Astrocyte (in vitro differentiated cells and primary cell): ENCODE results near the gene EXOC3. TPM values are rescaled to one million over a fixed set of nuclear protein-coding genes. Genes with fewer than 3 reads are reported as not detected.

Experiments
- DNase-seq: peaks from one replicate; pipeline ENCODE4 v3.0.0-alpha.2; 2010; ENCODE audit warnings: low read depth
- FAIRE-seq: peaks from 2 replicates; lab custom pipeline; 2011; peaks lifted over from hg19 to GRCh38; lab: Jason Lieb, UNC
- H2AFZ ChIP-seq: 2 replicates; pipeline ENCODE4 v1.6.0; 2012; ENCODE audit warnings: low read depth, low read length, inconsistent platforms
- H3K27ac ChIP-seq: 2 replicates; pipeline ENCODE4 v1.5.1; 2011; ENCODE audit warnings: low read depth, low read length, inconsistent platforms
- H3K27me3 ChIP-seq: 2 replicates; pipeline ENCODE4 v1.6.0; 2011; ENCODE audit warnings: low read length, inconsistent platforms; ENCODE audit not compliant: insufficient read depth
- H3K36me3 ChIP-seq: 2 replicates; pipeline ENCODE4 v1.5.1; 2011; ENCODE audit warnings: low read length, inconsistent platforms; ENCODE audit not compliant: insufficient read depth
- H3K4me1 ChIP-seq: 2 replicates; pipeline ENCODE4 v1.5.1; 2011; ENCODE audit warnings: low read length, inconsistent platforms; ENCODE audit not compliant: insufficient read depth
- H3K4me2 ChIP-seq: 2 replicates; pipeline ENCODE4 v1.6.0; 2012; ENCODE audit warnings: low read length, inconsistent platforms
- H3K4me3 ChIP-seq: 2 replicates; pipeline ENCODE4 v1.5.1; 2011; ENCODE audit warnings: low read depth, mild to moderate bottlenecking, low read length, inconsistent platforms; ENCODE audit not compliant: insufficient read depth
- H3K79me2 ChIP-seq: 2 replicates; pipeline ENCODE4 v1.6.0; 2012; ENCODE audit warnings: mild to moderate bottlenecking, low read length, inconsistent platforms; ENCODE audit not compliant: insufficient read depth
- H3K9ac ChIP-seq: 2 replicates; pipeline ENCODE4 v1.6.0; 2012; ENCODE audit warnings: mild to moderate bottlenecking, low read length, inconsistent platforms
- H3K9me3 ChIP-seq: 2 replicates; pipeline ENCODE4 v1.5.1; 2012; ENCODE audit warnings: low read depth, mild to moderate bottlenecking, low read length, inconsistent platforms; ENCODE audit not compliant: insufficient read depth
- H4K20me1 ChIP-seq: 2 replicates; pipeline ENCODE4 v1.6.0; 2012; ENCODE audit warnings: low read length, inconsistent platforms; ENCODE audit not compliant: insufficient read depth
- H3K27ac Mint-ChIP-seq: one replicate; pipeline ENCODE4 v1.8.0; 2021; ENCODE audit warnings: mild to moderate bottlenecking, mixed read lengths; ENCODE audit not compliant: unreplicated experiment
- H3K27me3 Mint-ChIP-seq: one replicate; pipeline ENCODE4 v1.8.0; 2021; ENCODE audit warnings: low read depth, mixed read lengths; ENCODE audit not compliant: unreplicated experiment
- H3K36me3 Mint-ChIP-seq: one replicate; pipeline ENCODE4 v1.8.0; 2021; ENCODE audit warnings: low read depth, mixed read lengths; ENCODE audit not compliant: unreplicated experiment
- H3K4me1 Mint-ChIP-seq: one replicate; pipeline ENCODE4 v1.8.0; 2021; ENCODE audit warnings: low read depth, mixed read lengths; ENCODE audit not compliant: unreplicated experiment
- H3K4me3 Mint-ChIP-seq: one replicate; pipeline ENCODE4 v1.8.0; 2021; ENCODE audit warnings: mild to moderate bottlenecking, moderate library complexity, mixed read lengths; ENCODE audit not compliant: unreplicated experiment
- H3K9me3 Mint-ChIP-seq: one replicate; pipeline ENCODE4 v1.8.0; 2021; ENCODE audit warnings: mild to moderate bottlenecking, mixed read lengths; ENCODE audit not compliant: unreplicated experiment
- EZH2 ChIP-seq: IDR thresholded peaks from 2 replicates; pipeline ENCODE4 v1.6.1; 2012; ENCODE audit warnings: mild to moderate bottlenecking, low read length, inconsistent platforms; ENCODE audit not compliant: insufficient read depth
- total RNA-seq: library from RNA; stranded (reverse); gene quantifications from 2 replicates; pipeline ENCODE4 v1.2.1, GENCODE V29; 2021
- TF ChIP-seq, protein P1 (sequence below): IDR thresholded peaks from 2 replicates; pipeline ENCODE4 v1.5.1; 2011; ENCODE audit warnings: low read depth, mild to moderate bottlenecking, inconsistent platforms, low read length, moderate library complexity; ENCODE audit not compliant: insufficient read depth

EXOC3 gene
- total RNA-seq, 1 donor from 2014 or later = 37.9 TPM

DNA sequence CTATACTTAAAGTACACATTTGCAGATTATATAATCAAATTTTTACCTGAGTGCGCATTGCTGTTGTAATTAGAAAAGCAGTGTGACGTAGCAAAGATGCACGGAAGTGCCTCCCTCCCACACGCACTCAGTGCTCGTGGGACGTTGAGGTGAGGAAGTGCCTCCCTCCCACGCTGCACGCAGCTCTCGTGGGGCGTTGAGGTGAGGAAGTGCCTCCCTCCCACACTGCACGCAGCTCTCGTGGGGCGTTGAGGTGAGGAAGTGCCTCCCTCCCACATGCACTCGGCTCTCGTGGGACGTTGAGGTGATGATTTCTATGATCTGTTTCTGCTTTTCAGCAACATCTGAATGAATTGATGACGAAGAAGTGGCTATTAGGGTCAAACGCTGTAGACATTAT lies 21.0 kb downstream of the EXOC3 start:
- H2AFZ ChIP-seq = no peak overlapping the region
- no peaks in the 10 kb centered on the region for H3K9me3 Mint-ChIP-seq
- no peak overlapping the region for H3K9ac ChIP-seq
- H3K27ac Mint-ChIP-seq = no peak overlapping the region
- H3K27me3 ChIP-seq = no peaks in the 10 kb centered on the region
- H3K36me3 Mint-ChIP-seq = peaks cover 30% of the 10 kb centered on the region
- no peaks in the 10 kb centered on the region for H4K20me1 ChIP-seq
- no peaks in the 10 kb centered on the region for H3K4me1 Mint-ChIP-seq
- H3K4me3 ChIP-seq = no peak overlapping the region
- H3K27me3 Mint-ChIP-seq = no peaks in the 10 kb centered on the region
- DNase-seq (no peak), FAIRE-seq (no peak)
- TF ChIP-seq EZH2 = no peak
- TF ChIP-seq, protein P1, sequence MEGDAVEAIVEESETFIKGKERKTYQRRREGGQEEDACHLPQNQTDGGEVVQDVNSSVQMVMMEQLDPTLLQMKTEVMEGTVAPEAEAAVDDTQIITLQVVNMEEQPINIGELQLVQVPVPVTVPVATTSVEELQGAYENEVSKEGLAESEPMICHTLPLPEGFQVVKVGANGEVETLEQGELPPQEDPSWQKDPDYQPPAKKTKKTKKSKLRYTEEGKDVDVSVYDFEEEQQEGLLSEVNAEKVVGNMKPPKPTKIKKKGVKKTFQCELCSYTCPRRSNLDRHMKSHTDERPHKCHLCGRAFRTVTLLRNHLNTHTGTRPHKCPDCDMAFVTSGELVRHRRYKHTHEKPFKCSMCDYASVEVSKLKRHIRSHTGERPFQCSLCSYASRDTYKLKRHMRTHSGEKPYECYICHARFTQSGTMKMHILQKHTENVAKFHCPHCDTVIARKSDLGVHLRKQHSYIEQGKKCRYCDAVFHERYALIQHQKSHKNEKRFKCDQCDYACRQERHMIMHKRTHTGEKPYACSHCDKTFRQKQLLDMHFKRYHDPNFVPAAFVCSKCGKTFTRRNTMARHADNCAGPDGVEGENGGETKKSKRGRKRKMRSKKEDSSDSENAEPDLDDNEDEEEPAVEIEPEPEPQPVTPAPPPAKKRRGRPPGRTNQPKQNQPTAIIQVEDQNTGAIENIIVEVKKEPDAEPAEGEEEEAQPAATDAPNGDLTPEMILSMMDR = no peak
- no peak overlapping the region for H3K27ac ChIP-seq
- H3K36me3 ChIP-seq = peaks cover 20% of the 10 kb centered on the region
- no peak overlapping the region for H3K4me2 ChIP-seq
- peaks cover 4% of the 10 kb centered on the region for H3K4me1 ChIP-seq
- no peaks in the 10 kb centered on the region for H3K9me3 ChIP-seq
- no peak overlapping the region for H3K4me3 Mint-ChIP-seq
- peaks cover 17% of the 10 kb centered on the region for H3K79me2 ChIP-seq

DNA sequence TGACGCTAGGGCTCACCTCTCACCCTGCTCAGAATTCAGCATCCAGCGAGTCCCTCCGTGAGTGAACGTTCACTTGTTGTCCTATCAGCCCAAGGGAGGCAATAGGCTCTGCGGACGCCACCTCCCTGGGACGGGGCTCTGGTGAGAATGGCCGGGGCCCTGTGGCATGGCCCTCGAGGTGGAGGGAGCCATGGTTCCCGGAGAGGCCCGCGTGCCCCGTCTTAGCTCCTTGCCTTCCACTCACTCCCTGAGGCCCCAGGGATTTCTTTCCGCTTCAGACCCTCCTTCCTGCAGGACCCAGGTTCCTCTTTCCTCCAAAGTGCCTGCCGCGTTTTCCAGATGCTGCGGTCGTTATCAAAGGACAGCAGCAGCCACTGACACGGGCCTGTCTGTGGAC lies 21.5 kb downstream of the EXOC3 start:
- no peaks in the 10 kb centered on the region for H3K9me3 ChIP-seq
- H3K4me3 ChIP-seq = no peak overlapping the region
- H3K4me1 ChIP-seq = peaks cover under 1% of the 10 kb centered on the region
- no peak overlapping the region for H3K27ac ChIP-seq
- no peaks in the 10 kb centered on the region for H3K27me3 ChIP-seq
- no peak for DNase-seq
- Mint-ChIP-seq H3K27ac (no peak overlapping the region), H3K9me3 (no peaks in the 10 kb centered on the region), H3K4me3 (no peak overlapping the region), H3K27me3 (no peaks in the 10 kb centered on the region), H3K36me3 (peaks cover 29% of the 10 kb centered on the region), H3K4me1 (no peaks in the 10 kb centered on the region)
- no peak overlapping the region for H2AFZ ChIP-seq
- FAIRE-seq = no peak
- no peak for TF ChIP-seq EZH2
- TF ChIP-seq, protein P1 = no peak
- no peak overlapping the region for H3K4me2 ChIP-seq
- H3K79me2 ChIP-seq = peaks cover 16% of the 10 kb centered on the region
- H3K9ac ChIP-seq = no peak overlapping the region
- H4K20me1 ChIP-seq = no peaks in the 10 kb centered on the region
- H3K36me3 ChIP-seq = peaks cover 20% of the 10 kb centered on the region

DNA sequence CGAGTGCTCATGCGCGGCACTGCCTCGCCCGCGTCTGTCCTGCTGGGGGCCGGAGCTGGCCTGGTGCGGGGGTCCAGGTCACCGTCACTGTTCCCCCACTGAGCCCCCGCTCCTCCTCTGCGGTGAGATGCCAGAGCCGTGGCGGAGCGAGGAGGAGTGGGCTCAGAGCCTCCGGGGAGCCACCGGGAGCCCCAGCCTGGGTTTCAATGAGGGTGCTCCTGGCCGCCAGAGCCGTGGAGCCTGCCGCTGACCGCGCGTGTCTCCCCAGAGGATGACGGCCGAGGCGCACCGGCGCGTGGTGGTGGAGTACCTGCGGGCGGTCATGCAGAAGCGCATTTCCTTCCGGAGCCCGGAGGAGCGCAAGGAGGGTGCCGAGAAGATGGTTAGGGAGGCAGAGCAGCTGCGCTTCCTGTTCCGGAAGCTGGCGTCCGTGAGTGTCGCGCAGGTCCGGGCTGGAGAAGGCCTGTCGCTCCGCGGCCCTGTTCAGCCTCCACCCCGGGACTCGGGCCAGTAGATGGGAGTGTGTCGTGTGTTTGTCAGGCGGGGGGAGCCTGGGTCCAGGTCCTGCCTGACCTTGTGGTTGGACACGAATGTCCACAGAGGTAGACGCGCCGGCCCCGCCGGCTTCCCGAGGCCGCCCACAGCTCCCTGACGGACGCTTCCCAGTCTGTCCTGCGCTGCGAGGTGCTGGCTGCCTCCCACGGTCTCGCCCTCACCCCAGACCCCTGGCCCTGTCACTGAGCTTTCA lies 22.0 kb downstream of the EXOC3 start:
- H3K79me2 ChIP-seq = peaks cover 10% of the 10 kb centered on the region
- no peak for TF ChIP-seq EZH2
- TF ChIP-seq, protein P1 = no peak
- no peak overlapping the region for H3K9ac ChIP-seq
- peaks cover 20% of the 10 kb centered on the region for H3K36me3 ChIP-seq
- no peaks in the 10 kb centered on the region for H3K9me3 ChIP-seq
- no peak overlapping the region for H2AFZ ChIP-seq
- no peaks in the 10 kb centered on the region for H3K9me3 Mint-ChIP-seq
- FAIRE-seq = no peak
- peaks cover 25% of the 10 kb centered on the region for H3K36me3 Mint-ChIP-seq
- H3K4me1 Mint-ChIP-seq = no peaks in the 10 kb centered on the region
- H4K20me1 ChIP-seq = no peaks in the 10 kb centered on the region
- H3K4me2 ChIP-seq = no peak overlapping the region
- H3K27me3 Mint-ChIP-seq = no peaks in the 10 kb centered on the region
- H3K4me3 Mint-ChIP-seq = no peak overlapping the region
- H3K4me1 ChIP-seq = no peaks in the 10 kb centered on the region
- no peak for DNase-seq
- H3K27ac ChIP-seq = no peak overlapping the region
- H3K27ac Mint-ChIP-seq = no peak overlapping the region
- no peak overlapping the region for H3K4me3 ChIP-seq
- no peaks in the 10 kb centered on the region for H3K27me3 ChIP-seq
